Measurements from ENCODE around the gene PCBD2.
"Not testable (repeated sequence)": the region's sequence is repeated elsewhere in the genome, so short reads cannot be mapped to it uniquely, and the experiment has no call there.

The PCBD2 gene

GRCh38 chr5:134877159-134877558, 27.8 kb upstream of the PCBD2 start:
- peaks cover 54% of the 10 kb centered on the region for H3K79me2 ChIP-seq (ENCODE audit: insufficient read depth, low read length)
- no peak overlapping the region for H2AFZ ChIP-seq (ENCODE audit: low read depth, low read length, severe bottlenecking)
- no peak overlapping the region for H3K4me2 ChIP-seq (ENCODE audit: low read depth, low read length, poor library complexity, severe bottlenecking)
- H3K9ac ChIP-seq (ENCODE audit: low read length): no peak overlapping the region; the same call in 1 of the 2 replicates
- H3K36me3 ChIP-seq (ENCODE audit: low read length): no peaks in the 10 kb centered on the region
- H3K27me3 ChIP-seq (ENCODE audit: low read length): no peaks in the 10 kb centered on the region
- peaks cover 9% of the 10 kb centered on the region; the same call in 1 of the 2 replicates for H3F3A ChIP-seq (ENCODE audit: insufficient read depth)
- H4K20me1 ChIP-seq (ENCODE audit: low read depth, low read length): no peaks in the 10 kb centered on the region
- no peak overlapping the region for H3K4me3 ChIP-seq (ENCODE audit: insufficient read depth, low read length, poor library complexity, severe bottlenecking)
- no peaks in the 10 kb centered on the region for H3K9me3 ChIP-seq (ENCODE audit: insufficient read depth, low read length)
- no peak overlapping the region; the same call in 1 of the 2 replicates for H3K27ac ChIP-seq (ENCODE audit: low read depth, low read length)
- TF ChIP-seq EZH2phosphoT487 (conservative IDR thresholded peaks at IDR 0.05; ENCODE audit: low read length): no peak
- no peaks in the 10 kb centered on the region for H3K9me2 ChIP-seq (replicated peaks; ENCODE audit: insufficient read depth, low read length)

DNA sequence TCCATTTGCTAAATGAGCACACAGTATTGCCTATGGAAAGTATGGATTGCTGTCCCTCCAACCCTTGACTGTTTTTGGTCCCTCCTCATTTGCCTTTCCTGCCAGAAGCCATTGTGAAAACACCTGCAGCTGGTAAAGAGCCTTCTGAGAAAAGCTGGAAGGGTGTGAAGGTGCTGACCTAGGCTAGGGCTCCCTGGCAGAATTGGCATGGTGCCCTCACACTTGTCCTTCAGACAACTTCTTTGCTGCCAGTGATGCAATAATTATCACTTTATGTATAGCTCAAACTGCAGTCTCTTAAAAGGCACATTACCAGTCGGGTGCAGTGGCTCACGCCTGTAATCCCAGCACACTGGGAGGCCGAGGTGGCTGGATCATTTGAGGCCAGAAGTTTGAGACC, 26.5 kb upstream of the PCBD2 start:
- Histone ChIP-seq H3K79me2 (ENCODE audit: insufficient read depth, low read length) (peaks cover 54% of the 10 kb centered on the region), H3K9me3 (ENCODE audit: insufficient read depth, low read length) (no peaks in the 10 kb centered on the region), H3K36me3 (ENCODE audit: low read length) (no peaks in the 10 kb centered on the region), H3K9me2 (replicated peaks; ENCODE audit: insufficient read depth, low read length) (no peaks in the 10 kb centered on the region), H4K20me1 (ENCODE audit: low read depth, low read length) (no peaks in the 10 kb centered on the region), H3K4me3 (ENCODE audit: insufficient read depth, low read length, poor library complexity, severe bottlenecking) (no peak overlapping the region), H2AFZ (ENCODE audit: low read depth, low read length, severe bottlenecking) (no peak overlapping the region), H3K4me2 (ENCODE audit: low read depth, low read length, poor library complexity, severe bottlenecking) (no peak overlapping the region), H3K27me3 (ENCODE audit: low read length) (no peaks in the 10 kb centered on the region), H3K27ac (ENCODE audit: low read depth, low read length) (no peak overlapping the region), H3F3A (ENCODE audit: insufficient read depth) (peaks cover 4% of the 10 kb centered on the region; the same call in 1 of the 2 replicates), H3K9ac (ENCODE audit: low read length) (no peak overlapping the region)
- TF ChIP-seq, protein P1, sequence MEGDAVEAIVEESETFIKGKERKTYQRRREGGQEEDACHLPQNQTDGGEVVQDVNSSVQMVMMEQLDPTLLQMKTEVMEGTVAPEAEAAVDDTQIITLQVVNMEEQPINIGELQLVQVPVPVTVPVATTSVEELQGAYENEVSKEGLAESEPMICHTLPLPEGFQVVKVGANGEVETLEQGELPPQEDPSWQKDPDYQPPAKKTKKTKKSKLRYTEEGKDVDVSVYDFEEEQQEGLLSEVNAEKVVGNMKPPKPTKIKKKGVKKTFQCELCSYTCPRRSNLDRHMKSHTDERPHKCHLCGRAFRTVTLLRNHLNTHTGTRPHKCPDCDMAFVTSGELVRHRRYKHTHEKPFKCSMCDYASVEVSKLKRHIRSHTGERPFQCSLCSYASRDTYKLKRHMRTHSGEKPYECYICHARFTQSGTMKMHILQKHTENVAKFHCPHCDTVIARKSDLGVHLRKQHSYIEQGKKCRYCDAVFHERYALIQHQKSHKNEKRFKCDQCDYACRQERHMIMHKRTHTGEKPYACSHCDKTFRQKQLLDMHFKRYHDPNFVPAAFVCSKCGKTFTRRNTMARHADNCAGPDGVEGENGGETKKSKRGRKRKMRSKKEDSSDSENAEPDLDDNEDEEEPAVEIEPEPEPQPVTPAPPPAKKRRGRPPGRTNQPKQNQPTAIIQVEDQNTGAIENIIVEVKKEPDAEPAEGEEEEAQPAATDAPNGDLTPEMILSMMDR (IDR thresholded peaks at IDR 0.05; ENCODE audit: insufficient read depth, low read length, poor library complexity, severe bottlenecking): no peak
- TF ChIP-seq EZH2phosphoT487 (conservative IDR thresholded peaks at IDR 0.05; ENCODE audit: low read length): no peak

GRCh38 chr5:134879456-134879855, 25.5 kb upstream of the PCBD2 start:
- Histone ChIP-seq H3K9ac (ENCODE audit: low read length) (no peak overlapping the region), H3K27me3 (ENCODE audit: low read length) (no peaks in the 10 kb centered on the region), H3K79me2 (ENCODE audit: insufficient read depth, low read length) (peaks cover 53% of the 10 kb centered on the region), H3F3A (ENCODE audit: insufficient read depth) (0 out of 2 replicates have a peak, but pooled peaks cover 4% of the 10 kb centered on the region), H3K9me2 (replicated peaks; ENCODE audit: insufficient read depth, low read length) (no peaks in the 10 kb centered on the region), H4K20me1 (ENCODE audit: low read depth, low read length) (no peaks in the 10 kb centered on the region), H3K27ac (ENCODE audit: low read depth, low read length) (no peak overlapping the region), H3K4me3 (ENCODE audit: insufficient read depth, low read length, poor library complexity, severe bottlenecking) (no peak overlapping the region), H2AFZ (ENCODE audit: low read depth, low read length, severe bottlenecking) (no peak overlapping the region), H3K9me3 (ENCODE audit: insufficient read depth, low read length) (no peaks in the 10 kb centered on the region), H3K4me2 (ENCODE audit: low read depth, low read length, poor library complexity, severe bottlenecking) (no peak overlapping the region), H3K36me3 (ENCODE audit: low read length) (no peaks in the 10 kb centered on the region)
- no peak for TF ChIP-seq EZH2phosphoT487 (conservative IDR thresholded peaks at IDR 0.05; ENCODE audit: low read length)
- TF ChIP-seq, protein P1 (IDR thresholded peaks at IDR 0.05; ENCODE audit: insufficient read depth, low read length, poor library complexity, severe bottlenecking): no peak

DNA sequence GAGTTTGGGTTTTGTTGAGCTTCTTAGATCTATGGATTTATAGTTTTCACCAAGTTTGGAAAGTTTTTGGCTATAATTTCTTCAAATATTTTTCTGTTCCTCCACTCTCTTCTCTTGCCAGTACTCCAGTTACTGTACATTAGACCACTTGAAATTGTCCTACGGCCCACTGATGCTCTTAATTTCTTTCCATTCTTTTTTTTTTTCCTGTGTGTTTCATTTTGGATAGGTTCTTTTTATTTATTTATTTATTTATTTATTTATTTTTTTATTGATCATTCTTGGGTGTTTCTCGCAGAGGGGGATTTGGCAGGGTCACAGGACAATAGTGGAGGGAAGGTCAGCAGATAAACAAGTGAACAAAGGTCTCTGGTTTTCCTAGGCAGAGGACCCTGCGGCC, 24.0 kb upstream of the PCBD2 start:
- H3K27me3 ChIP-seq (ENCODE audit: low read length); H4K20me1 ChIP-seq (ENCODE audit: low read depth, low read length); H3K9me2 ChIP-seq (replicated peaks; ENCODE audit: insufficient read depth, low read length); H3K27ac ChIP-seq (ENCODE audit: low read depth, low read length); H3K36me3 ChIP-seq (ENCODE audit: low read length); H3K9ac ChIP-seq (ENCODE audit: low read length); H3K9me3 ChIP-seq (ENCODE audit: insufficient read depth, low read length); H3K4me3 ChIP-seq (ENCODE audit: insufficient read depth, low read length, poor library complexity, severe bottlenecking); H3F3A ChIP-seq (ENCODE audit: insufficient read depth); H2AFZ ChIP-seq (ENCODE audit: low read depth, low read length, severe bottlenecking); H3K4me2 ChIP-seq (ENCODE audit: low read depth, low read length, poor library complexity, severe bottlenecking): not testable (repeated sequence)
- H3K79me2 ChIP-seq (ENCODE audit: insufficient read depth, low read length): peaks cover 56% of the 10 kb centered on the region

DNA sequence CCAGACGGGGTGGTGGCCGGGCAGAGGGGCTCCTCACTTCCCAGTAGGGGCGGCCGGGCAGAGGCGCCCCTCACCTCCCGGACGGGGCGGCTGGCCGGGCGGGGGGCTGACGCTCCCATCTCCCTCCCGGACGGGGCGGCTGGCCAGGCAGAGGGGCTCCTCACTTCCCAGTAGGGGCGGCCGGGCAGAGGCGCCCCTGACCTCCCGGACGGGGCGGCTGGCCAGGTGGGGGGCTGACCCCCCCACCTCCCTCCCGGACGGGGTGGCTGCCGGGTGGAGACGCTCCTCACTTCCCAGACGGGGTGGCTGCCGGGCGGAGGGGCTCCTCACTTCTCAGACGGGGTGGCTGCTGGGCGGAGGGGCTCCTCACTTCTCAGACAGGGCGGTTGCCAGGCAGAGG, 23.2 kb upstream of the PCBD2 start:
- H4K20me1 ChIP-seq (ENCODE audit: low read depth, low read length); H3K27me3 ChIP-seq (ENCODE audit: low read length); H3K4me3 ChIP-seq (ENCODE audit: insufficient read depth, low read length, poor library complexity, severe bottlenecking); H3F3A ChIP-seq (ENCODE audit: insufficient read depth); H3K4me2 ChIP-seq (ENCODE audit: low read depth, low read length, poor library complexity, severe bottlenecking); H3K9me3 ChIP-seq (ENCODE audit: insufficient read depth, low read length); H3K9me2 ChIP-seq (replicated peaks; ENCODE audit: insufficient read depth, low read length); H2AFZ ChIP-seq (ENCODE audit: low read depth, low read length, severe bottlenecking); H3K9ac ChIP-seq (ENCODE audit: low read length); H3K36me3 ChIP-seq (ENCODE audit: low read length); H3K27ac ChIP-seq (ENCODE audit: low read depth, low read length): not testable (repeated sequence)
- H3K79me2 ChIP-seq (ENCODE audit: insufficient read depth, low read length): peaks cover 58% of the 10 kb centered on the region
